ENCODE measurements around the gene PKD1L1. TPM values are rescaled to one million over a fixed set of nuclear protein-coding genes. Genes with fewer than 3 reads are reported as not detected.
"Not testable (repeated sequence)": the region's sequence is repeated elsewhere in the genome, so short reads cannot be mapped to it uniquely, and the experiment has no call there.

Gene PKD1L1
- total RNA-seq, result under 1 TPM; 0.02 to 0.05 TPM

- intact Hi-C loops (cut with micrococcal nuclease), result loop anchor here (10.0 kb wide), 1 partner anchor 347 kb away; no protein-coding TSS in a partner anchor
- DNase-seq, result no peak
- no peaks in the 10 kb centered on the region for H3K9me3 Mint-ChIP-seq
- no peak within 1 kb of the TSS for H3K4me3 Mint-ChIP-seq
- H3K4me1 Mint-ChIP-seq (ENCODE audit: low read depth), result no peaks in the 10 kb centered on the region
- no peak within 1 kb of the TSS for H3K27ac Mint-ChIP-seq
- CTCF ChIA-PET, result interaction anchor here (0.6 to 1.5 kb wide), 7 partner anchors 17 to 206 kb away, joined by 3 to 5 read pairs (median 4); no protein-coding TSS in a partner anchor
- no peaks in the 10 kb centered on the region for H3K27me3 Mint-ChIP-seq (ENCODE audit: low read depth)
- H3K36me3 Mint-ChIP-seq (ENCODE audit: low read depth), result no peaks in the 10 kb centered on the region
Observed at GRCh38 chr7:47948141-47948790, at the start of gene PKD1L1. TSS of gene PKD1L1 (minus strand) at chr7:47948466. CDS start at chr7:47948440, 26 bp downstream.

GRCh38 chr7:47992446-47992845, 44.2 kb upstream of the PKD1L1 start:
- Mint-ChIP-seq H3K36me3 (ENCODE audit: low read depth) (no peaks in the 10 kb centered on the region), H3K4me3 (peak overlapping the region; percentile 92), H3K9me3 (no peaks in the 10 kb centered on the region), H3K27me3 (ENCODE audit: low read depth) (no peaks in the 10 kb centered on the region), H3K27ac (peak overlapping the region; percentile 93), H3K4me1 (ENCODE audit: low read depth) (peaks cover 16% of the 10 kb centered on the region)
- intact Hi-C loops (cut with micrococcal nuclease), result loop anchor here (1.0 to 5.0 kb wide), 3 partner anchors 49 to 305 kb away; partner anchors contain the start of gene UPP1
- CTCF ChIA-PET, result interaction anchor here (0.7 to 6.3 kb wide), 16 partner anchors 8 to 162 kb away, joined by 3 to 101 read pairs (median 8); partner anchors contain the start of genes HUS1 and UPP1
- no peak for DNase-seq

GRCh38 chr7:47991741-47992311, 43.6 kb upstream of the PKD1L1 start:
- Mint-ChIP-seq H3K4me1 (ENCODE audit: low read depth) (peaks cover 16% of the 10 kb centered on the region), H3K27me3 (ENCODE audit: low read depth) (no peaks in the 10 kb centered on the region), H3K27ac (peak overlapping the region; percentile 93), H3K36me3 (ENCODE audit: low read depth) (no peaks in the 10 kb centered on the region), H3K9me3 (no peaks in the 10 kb centered on the region), H3K4me3 (peak overlapping the region; percentile 92)
- CTCF ChIA-PET, result interaction anchor here (0.7 to 6.3 kb wide), 19 partner anchors 8 to 163 kb away, joined by 3 to 101 read pairs (median 6); partner anchors contain the start of genes HUS1 and UPP1
- intact Hi-C loops (cut with micrococcal nuclease), result loop anchor here (1.0 to 5.0 kb wide), 10 partner anchors 13 to 305 kb away; partner anchors contain the start of genes C7orf57, HUS1 and UPP1
- DNase-seq, result peak; percentile 94

GRCh38 chr7:47991270-47991669, 43.0 kb upstream of the PKD1L1 start:
- Mint-ChIP-seq H3K27ac (peak overlapping the region; percentile 93), H3K36me3 (ENCODE audit: low read depth) (no peaks in the 10 kb centered on the region), H3K27me3 (ENCODE audit: low read depth) (no peaks in the 10 kb centered on the region), H3K9me3 (no peaks in the 10 kb centered on the region), H3K4me1 (ENCODE audit: low read depth) (peaks cover 16% of the 10 kb centered on the region), H3K4me3 (peak overlapping the region; percentile 92)
- CTCF ChIA-PET, result interaction anchor here (0.8 to 6.3 kb wide), 16 partner anchors 8 to 155 kb away, joined by 3 to 101 read pairs (median 8); partner anchors contain the start of gene UPP1
- intact Hi-C loops (cut with micrococcal nuclease), result loop anchor here (1.0 to 5.0 kb wide), 8 partner anchors 12 to 306 kb away; partner anchors contain the start of genes C7orf57 and HUS1
- no peak for DNase-seq

GRCh38 chr7:47990592-47990991, 42.3 kb upstream of the PKD1L1 start:
- no peak overlapping the region for H3K27ac Mint-ChIP-seq
- H3K4me1 Mint-ChIP-seq (ENCODE audit: low read depth), result peaks cover 16% of the 10 kb centered on the region
- intact Hi-C loops (cut with micrococcal nuclease), result loop anchor here (5.0 kb wide), 1 partner anchor 307 kb away; no protein-coding TSS in a partner anchor
- H3K36me3 Mint-ChIP-seq (ENCODE audit: low read depth), result no peaks in the 10 kb centered on the region
- no peak for DNase-seq
- no peaks in the 10 kb centered on the region for H3K27me3 Mint-ChIP-seq (ENCODE audit: low read depth)
- H3K4me3 Mint-ChIP-seq, result no peak overlapping the region
- CTCF ChIA-PET, result interaction anchor here (1.6 to 6.3 kb wide), 7 partner anchors 10 to 118 kb away, joined by 6 to 101 read pairs (median 10); partner anchors contain the start of gene UPP1
- no peaks in the 10 kb centered on the region for H3K9me3 Mint-ChIP-seq

- not testable (repeated sequence) for H3K9me3 Mint-ChIP-seq
Observed at GRCh38 chr7:47989607-47990400, 41.5 kb upstream of the PKD1L1 start.

GRCh38 chr7:47988496-47989386, 40.5 kb upstream of the PKD1L1 start:
- CTCF ChIA-PET, result interaction anchor here (0.6 to 6.3 kb wide), 11 partner anchors 12 to 417 kb away, joined by 3 to 101 read pairs (median 3); no protein-coding TSS in a partner anchor
- Mint-ChIP-seq H3K36me3 (ENCODE audit: low read depth) (no peaks in the 10 kb centered on the region), H3K4me3 (no peak overlapping the region), H3K4me1 (ENCODE audit: low read depth) (peaks cover 16% of the 10 kb centered on the region), H3K9me3 (no peaks in the 10 kb centered on the region), H3K27me3 (ENCODE audit: low read depth) (no peaks in the 10 kb centered on the region), H3K27ac (no peak overlapping the region)
- no peak for DNase-seq
- intact Hi-C loops (cut with micrococcal nuclease), result no loop called here

More at GRCh38 chr7:47989607-47990400, 41.5 kb upstream of the PKD1L1 start:
- H3K4me3 Mint-ChIP-seq; H3K36me3 Mint-ChIP-seq (ENCODE audit: low read depth); H3K27me3 Mint-ChIP-seq (ENCODE audit: low read depth); H3K27ac Mint-ChIP-seq; DNase-seq: not testable (repeated sequence)
- peaks cover 16% of the 10 kb centered on the region for H3K4me1 Mint-ChIP-seq (ENCODE audit: low read depth)
- intact Hi-C loops (cut with micrococcal nuclease), result loop anchor here (5.0 kb wide), 1 partner anchor 307 kb away; no protein-coding TSS in a partner anchor
- CTCF ChIA-PET, result interaction anchor here (0.6 to 6.3 kb wide), 5 partner anchors 95 to 163 kb away, joined by 3 to 101 read pairs (median 7); no protein-coding TSS in a partner anchor

GRCh38 chr7:47982610-47983009, 34.3 kb upstream of the PKD1L1 start:
- H3K27ac Mint-ChIP-seq, result no peak overlapping the region
- H3K27me3 Mint-ChIP-seq (ENCODE audit: low read depth), result no peaks in the 10 kb centered on the region
- no peak for DNase-seq
- peaks cover 14% of the 10 kb centered on the region for H3K4me1 Mint-ChIP-seq (ENCODE audit: low read depth)
- H3K36me3 Mint-ChIP-seq (ENCODE audit: low read depth), result peaks cover 10% of the 10 kb centered on the region
- H3K4me3 Mint-ChIP-seq, result no peak overlapping the region
- no peaks in the 10 kb centered on the region for H3K9me3 Mint-ChIP-seq
- CTCF ChIA-PET, result interaction anchor here (0.6 to 1.6 kb wide), 5 partner anchors 9 to 120 kb away, joined by 3 to 8 read pairs (median 3); no protein-coding TSS in a partner anchor
- intact Hi-C loops (cut with micrococcal nuclease), result no loop called here

- DNase-seq; H3K27ac Mint-ChIP-seq; H3K9me3 Mint-ChIP-seq; H3K4me3 Mint-ChIP-seq; H3K27me3 Mint-ChIP-seq (ENCODE audit: low read depth); intact Hi-C loops (cut with micrococcal nuclease): not testable (repeated sequence)
- Mint-ChIP-seq H3K4me1 (ENCODE audit: low read depth) (peaks cover 22% of the 10 kb centered on the region), H3K36me3 (ENCODE audit: low read depth) (peaks cover 21% of the 10 kb centered on the region)
- CTCF ChIA-PET, result interaction anchor here (1.1 kb wide), 1 partner anchor 130 kb away, joined by 3 read pairs; no protein-coding TSS in a partner anchor
Observed at GRCh38 chr7:47980648-47981047, 32.4 kb upstream of the PKD1L1 start.

- no peak for DNase-seq
- CTCF ChIA-PET, result interaction anchor here (0.8 to 1.1 kb wide), 3 partner anchors 12 to 659 kb away, joined by 3 read pairs; no protein-coding TSS in a partner anchor
- H3K36me3 Mint-ChIP-seq (ENCODE audit: low read depth), result peaks cover 23% of the 10 kb centered on the region
- peaks cover 23% of the 10 kb centered on the region for H3K4me1 Mint-ChIP-seq (ENCODE audit: low read depth)
- no peaks in the 10 kb centered on the region for H3K9me3 Mint-ChIP-seq
- H3K27me3 Mint-ChIP-seq (ENCODE audit: low read depth), result no peaks in the 10 kb centered on the region
- H3K4me3 Mint-ChIP-seq, result peak overlapping the region; percentile 90
- H3K27ac Mint-ChIP-seq, result peak overlapping the region; percentile 94
- intact Hi-C loops (cut with micrococcal nuclease), result loop anchor here (1.0 kb wide), 3 partner anchors 11 to 117 kb away; partner anchors contain the start of gene UPP1
Observed at GRCh38 chr7:47979832-47980181, 31.5 kb upstream of the PKD1L1 start.
